ENCODE measurements around the gene ARHGAP28. TPM values are rescaled to one million over a fixed set of nuclear protein-coding genes. Genes with fewer than 3 reads are reported as not detected.

ARHGAP28 gene
- total RNA-seq, 1 experiment from 2014 or later = not detected

- H3K36me3 Mint-ChIP-seq (ENCODE audit: insufficient read depth, unreplicated experiment) = no peaks in the 10 kb centered on the region
- DNase-seq = no peak
- no peaks in the 10 kb centered on the region for H3K9me3 Mint-ChIP-seq (ENCODE audit: low read depth, unreplicated experiment)
- H3K27me3 Mint-ChIP-seq (ENCODE audit: unreplicated experiment) = peaks cover 71% of the 10 kb centered on the region
- CTCF ChIA-PET = interaction anchor here (0.6 to 1.5 kb wide), 4 partner anchors 79 to 256 kb away, joined by 3 to 6 read pairs (median 5); no protein-coding TSS in a partner anchor
- intact Hi-C loops (cut with micrococcal nuclease; ENCODE audit: unreplicated experiment) = loop anchor here (2.0 kb wide), 1 partner anchor 255 kb away; no protein-coding TSS in a partner anchor
- BruUV-seq (replicated peaks) = no TSS peak
- no peaks in the 10 kb centered on the region for H3K4me1 Mint-ChIP-seq (ENCODE audit: low read depth, unreplicated experiment)
- no peak overlapping the region for H3K27ac Mint-ChIP-seq (ENCODE audit: unreplicated experiment)
- no peak for TF ChIP-seq CTCF (IDR thresholded peaks at IDR 0.05; ENCODE audit: unreplicated experiment)
- H3K4me3 Mint-ChIP-seq (ENCODE audit: low read depth, unreplicated experiment) = no peak overlapping the region
Observed at GRCh38 chr18:6921571-6921970, 192.1 kb downstream of the ARHGAP28 start.

GRCh38 chr18:6923220-6923619, 193.7 kb downstream of the ARHGAP28 start:
- no peaks in the 10 kb centered on the region for H3K4me1 Mint-ChIP-seq (ENCODE audit: low read depth, unreplicated experiment)
- DNase-seq = no peak
- no peak for TF ChIP-seq CTCF (IDR thresholded peaks at IDR 0.05; ENCODE audit: unreplicated experiment)
- intact Hi-C loops (cut with micrococcal nuclease; ENCODE audit: unreplicated experiment) = no loop called here
- H3K4me3 Mint-ChIP-seq (ENCODE audit: low read depth, unreplicated experiment) = no peak overlapping the region
- no TSS peak for BruUV-seq (replicated peaks)
- CTCF ChIA-PET = no interaction called here
- no peak overlapping the region for H3K27ac Mint-ChIP-seq (ENCODE audit: unreplicated experiment)
- H3K36me3 Mint-ChIP-seq (ENCODE audit: insufficient read depth, unreplicated experiment) = no peaks in the 10 kb centered on the region
- H3K27me3 Mint-ChIP-seq (ENCODE audit: unreplicated experiment) = peaks cover 71% of the 10 kb centered on the region
- H3K9me3 Mint-ChIP-seq (ENCODE audit: low read depth, unreplicated experiment) = no peaks in the 10 kb centered on the region

- Mint-ChIP-seq H3K27me3 (ENCODE audit: unreplicated experiment) (peaks cover 45% of the 10 kb centered on the region), H3K4me1 (ENCODE audit: low read depth, unreplicated experiment) (no peaks in the 10 kb centered on the region), H3K27ac (ENCODE audit: unreplicated experiment) (no peak overlapping the region), H3K9me3 (ENCODE audit: low read depth, unreplicated experiment) (no peaks in the 10 kb centered on the region), H3K36me3 (ENCODE audit: insufficient read depth, unreplicated experiment) (no peaks in the 10 kb centered on the region), H3K4me3 (ENCODE audit: low read depth, unreplicated experiment) (no peak overlapping the region)
- intact Hi-C loops (cut with micrococcal nuclease; ENCODE audit: unreplicated experiment) = no loop called here
- CTCF ChIA-PET = no interaction called here
- DNase-seq = no peak
- BruUV-seq (replicated peaks) = no TSS peak
- TF ChIP-seq CTCF (IDR thresholded peaks at IDR 0.05; ENCODE audit: unreplicated experiment) = no peak
Observed at GRCh38 chr18:6927153-6927552, 197.6 kb downstream of the ARHGAP28 start.

GRCh38 chr18:6928359-6928758, 198.8 kb downstream of the ARHGAP28 start:
- Mint-ChIP-seq H3K27me3 (ENCODE audit: unreplicated experiment) (peaks cover 50% of the 10 kb centered on the region), H3K27ac (ENCODE audit: unreplicated experiment) (no peak overlapping the region), H3K4me3 (ENCODE audit: low read depth, unreplicated experiment) (no peak overlapping the region), H3K9me3 (ENCODE audit: low read depth, unreplicated experiment) (no peaks in the 10 kb centered on the region), H3K4me1 (ENCODE audit: low read depth, unreplicated experiment) (no peaks in the 10 kb centered on the region), H3K36me3 (ENCODE audit: insufficient read depth, unreplicated experiment) (no peaks in the 10 kb centered on the region)
- intact Hi-C loops (cut with micrococcal nuclease; ENCODE audit: unreplicated experiment) = no loop called here
- no peak for TF ChIP-seq CTCF (IDR thresholded peaks at IDR 0.05; ENCODE audit: unreplicated experiment)
- DNase-seq = no peak
- no TSS peak for BruUV-seq (replicated peaks)
- CTCF ChIA-PET = no interaction called here

All from Calu3 (cell line).